Mesendoderm (in vitro differentiated cells): ENCODE results near the gene ATAD1.
"Not testable (repeated sequence)": the region's sequence is repeated elsewhere in the genome, so short reads cannot be mapped to it uniquely, and the experiment has no call there.

Experiments
- DNase-seq: peaks from one replicate; pipeline ENCODE4 v3.0.0; 2013
- H2AK5ac ChIP-seq: 2 replicates; pipeline ENCODE4 v1.6.1; 2013; ENCODE audit warnings: low read length, inconsistent platforms
- H2BK120ac ChIP-seq: 2 replicates; pipeline ENCODE4 v1.6.1; 2013; ENCODE audit warnings: low read depth, mild to moderate bottlenecking, low read length, moderate library complexity, mixed read lengths
- H2BK15ac ChIP-seq: replicated peaks from 2 replicates; pipeline ENCODE4 v1.6.1; 2013; ENCODE audit warnings: low read depth, mild to moderate bottlenecking, moderate library complexity
- H2BK5ac ChIP-seq: 2 replicates; pipeline ENCODE4 v1.6.1; 2013; ENCODE audit warnings: low read length, inconsistent platforms
- H3K18ac ChIP-seq: 2 replicates; pipeline ENCODE4 v1.6.1; 2013; ENCODE audit warnings: mild to moderate bottlenecking, low read length, mixed read lengths
- H3K23ac ChIP-seq: one replicate; pipeline ENCODE4 v1.6.1; 2013; ENCODE audit warnings: low read length
- H3K27ac ChIP-seq: 2 replicates; pipeline ENCODE4 v1.5.1; 2013; ENCODE audit warnings: low read depth, mild to moderate bottlenecking, inconsistent platforms, low read length, moderate library complexity
- H3K27me3 ChIP-seq: 2 replicates; pipeline ENCODE4 v1.6.1; 2013; ENCODE audit warnings: low read length, control low read depth, mild to moderate bottlenecking, inconsistent platforms; ENCODE audit not compliant: insufficient read depth, poor library complexity
- H3K36me3 ChIP-seq: 2 replicates; pipeline ENCODE4 v1.6.1; 2013; ENCODE audit warnings: low read length, inconsistent platforms; ENCODE audit not compliant: control insufficient read depth, insufficient read depth
- H3K4ac ChIP-seq: one replicate; pipeline ENCODE4 v1.6.1; 2013; ENCODE audit warnings: low read depth, mild to moderate bottlenecking, low read length, moderate library complexity
- H3K4me1 ChIP-seq: 2 replicates; pipeline ENCODE4 v1.6.1; 2013; ENCODE audit warnings: low read depth, low read length, inconsistent platforms; ENCODE audit not compliant: control insufficient read depth
- H3K4me2 ChIP-seq: 2 replicates; pipeline ENCODE4 v1.6.1; 2013; ENCODE audit warnings: low read length
- H3K4me3 ChIP-seq: 2 replicates; pipeline ENCODE4 v1.5.1; 2013; ENCODE audit warnings: mild to moderate bottlenecking, low read length
- H3K56ac ChIP-seq: one replicate; pipeline ENCODE4 v1.6.1; 2013; ENCODE audit warnings: low read length
- H3K79me1 ChIP-seq: 2 replicates; pipeline ENCODE4 v1.6.1; 2013; ENCODE audit warnings: low read length, inconsistent platforms
- H3K79me2 ChIP-seq: 2 replicates; pipeline ENCODE4 v1.6.1; 2013; ENCODE audit warnings: mild to moderate bottlenecking, low read length; ENCODE audit not compliant: control insufficient read depth, insufficient read depth
- H3K9ac ChIP-seq: 2 replicates; pipeline ENCODE4 v1.6.1; 2013; ENCODE audit warnings: low read length, inconsistent platforms
- H4K5ac ChIP-seq: one replicate; pipeline ENCODE4 v1.6.1; 2013; ENCODE audit warnings: low read length
- H4K8ac ChIP-seq: one replicate; pipeline ENCODE4 v1.6.1; 2013; ENCODE audit warnings: low read depth, mild to moderate bottlenecking, control low read depth, low read length, moderate library complexity
- WGBS: extraction: QIAGEN DNeasy Blood & Tissue Kit; methylation state at CpG from one replicate; pipeline ENCODE4 v1.1.7; 2013; ENCODE audit warnings: low lambda C conversion rate, missing lambda C conversion rate; ENCODE audit not compliant: insufficient coverage; ENCODE audit errors: extremely low coverage; 5-methylcytosine and 5-hydroxymethylcytosine counted together

ATAD1 gene

DNA sequence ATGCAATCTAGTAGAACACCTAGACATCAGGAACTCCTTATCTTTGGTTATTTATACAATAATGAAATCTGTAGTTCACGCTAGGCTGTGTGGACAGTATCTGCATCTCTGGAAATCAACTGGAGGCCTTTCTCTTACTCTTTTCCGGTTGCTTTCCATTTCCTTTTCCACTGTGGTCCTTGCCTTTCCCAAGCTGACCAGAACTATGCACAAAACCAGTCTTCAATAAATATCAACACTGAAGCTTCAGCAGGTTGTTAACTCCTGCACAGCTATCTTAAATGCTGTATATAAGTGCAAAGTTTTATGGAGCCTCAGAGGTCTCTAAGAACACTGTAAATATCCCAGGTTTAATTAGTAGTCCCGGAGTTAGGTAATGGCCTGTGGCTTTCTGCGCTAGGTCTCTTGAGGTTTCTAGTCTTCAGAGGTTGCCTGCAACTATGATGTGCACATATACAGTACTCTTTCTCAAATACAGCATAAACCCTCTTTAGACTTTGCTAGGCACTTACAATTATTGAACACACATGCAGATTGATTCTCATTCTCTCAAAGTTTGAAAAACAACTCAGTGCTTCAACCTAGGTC lies 42.9 kb upstream of the ATAD1 start:
- H2BK120ac ChIP-seq = no peak overlapping the region

DNA sequence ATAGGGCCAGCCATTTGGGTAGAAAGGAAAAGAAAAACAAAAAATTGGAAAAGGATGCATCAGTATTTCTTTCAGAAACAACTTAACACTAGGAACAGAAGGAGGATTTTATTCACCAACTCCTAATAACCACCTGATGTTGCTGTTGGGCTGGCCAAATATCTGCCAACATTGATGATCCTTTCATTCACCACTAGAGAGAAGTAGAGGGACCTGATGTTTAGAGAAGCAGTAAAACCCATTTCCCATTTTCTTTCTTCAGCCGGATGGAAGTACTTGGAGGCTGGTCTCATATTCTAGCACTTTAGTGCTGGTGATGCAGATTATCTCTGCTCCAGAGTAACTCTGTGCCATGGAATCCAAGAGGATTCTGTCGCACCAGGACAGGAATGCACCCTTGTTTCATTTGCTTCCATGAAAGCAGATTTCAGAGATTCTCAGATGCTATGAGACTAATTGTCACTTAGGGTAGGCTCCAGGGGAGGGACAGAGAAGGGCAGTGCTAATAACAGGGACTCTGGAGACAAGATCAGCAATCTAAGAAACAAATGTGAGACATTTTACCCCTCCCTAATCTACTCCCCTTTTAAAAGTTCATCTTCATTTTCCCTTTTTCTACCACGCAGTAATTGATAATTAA lies 42.2 kb upstream of the ATAD1 start:
- no peak overlapping the region for H2BK120ac ChIP-seq
- no peak overlapping the region for H4K5ac ChIP-seq
- no peak overlapping the region for H2BK5ac ChIP-seq
- no peak overlapping the region for H3K4ac ChIP-seq
- H3K56ac ChIP-seq = no peak overlapping the region
- no peak overlapping the region for H3K18ac ChIP-seq
- no peak overlapping the region for H3K27ac ChIP-seq
- no peak overlapping the region for H2BK15ac ChIP-seq
- no peak overlapping the region for H3K4me3 ChIP-seq
- no peak overlapping the region for H4K8ac ChIP-seq
- H3K36me3 ChIP-seq = no peaks in the 10 kb centered on the region
- WGBS = no CpG with 5 or more reads among the region's 3 CpGs
- peak; percentile 86 for DNase-seq
- no peak overlapping the region for H3K4me2 ChIP-seq
- H3K4me1 ChIP-seq = no peaks in the 10 kb centered on the region
- H3K27me3 ChIP-seq = no peaks in the 10 kb centered on the region
- peaks cover 10% of the 10 kb centered on the region for H3K79me2 ChIP-seq
- no peaks in the 10 kb centered on the region for H3K79me1 ChIP-seq
- H3K9ac ChIP-seq = no peak overlapping the region
- H2AK5ac ChIP-seq = no peak overlapping the region
- H3K23ac ChIP-seq = no peak overlapping the region

More for the DNA sequence above, 42.9 kb upstream of the ATAD1 start:
- WGBS = no CpG with 5 or more reads among the region's 4 CpGs
- Histone ChIP-seq H3K9ac (no peak overlapping the region), H3K4ac (no peak overlapping the region), H3K27me3 (no peaks in the 10 kb centered on the region), H4K5ac (no peak overlapping the region), H3K18ac (no peak overlapping the region), H2BK5ac (no peak overlapping the region), H3K4me1 (no peaks in the 10 kb centered on the region), H3K36me3 (no peaks in the 10 kb centered on the region), H3K79me1 (no peaks in the 10 kb centered on the region), H2BK15ac (no peak overlapping the region), H3K79me2 (peaks cover 17% of the 10 kb centered on the region), H3K27ac (no peak overlapping the region), H3K4me2 (no peak overlapping the region), H4K8ac (no peak overlapping the region), H3K23ac (no peak overlapping the region), H3K56ac (no peak overlapping the region), H3K4me3 (no peak overlapping the region), H2AK5ac (no peak overlapping the region)
- DNase-seq = no peak

DNA sequence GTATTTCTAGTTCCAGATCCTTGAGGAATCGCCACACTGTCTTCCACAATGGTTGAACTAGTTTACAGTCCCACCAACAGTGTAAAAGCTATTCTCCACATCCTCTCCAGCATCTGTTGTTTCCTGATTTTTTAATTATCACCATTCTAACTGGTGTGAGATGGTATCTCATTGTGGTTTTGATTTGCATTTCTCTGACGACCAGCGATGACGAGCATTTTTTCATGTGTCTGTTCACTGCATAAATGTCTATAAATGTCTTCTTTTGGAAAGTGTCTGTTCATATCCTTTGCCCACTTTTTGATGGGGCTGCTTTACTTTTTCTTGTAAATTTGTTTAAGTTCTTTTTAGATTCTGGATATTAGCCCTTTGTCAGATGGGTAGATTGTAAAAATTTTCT lies 37.6 kb upstream of the ATAD1 start:
- not testable (repeated sequence) for H4K8ac ChIP-seq, H3K9ac ChIP-seq, H2AK5ac ChIP-seq, H3K79me1 ChIP-seq, H3K79me2 ChIP-seq, H3K56ac ChIP-seq, H3K27ac ChIP-seq, H3K4ac ChIP-seq, H3K36me3 ChIP-seq, H3K4me2 ChIP-seq, H2BK5ac ChIP-seq, DNase-seq, H2BK120ac ChIP-seq, H3K4me1 ChIP-seq, H3K4me3 ChIP-seq, H2BK15ac ChIP-seq, H3K18ac ChIP-seq, H3K27me3 ChIP-seq, H3K23ac ChIP-seq, H4K5ac ChIP-seq
- no CpG with 5 or more reads among the region's 4 CpGs for WGBS

DNA sequence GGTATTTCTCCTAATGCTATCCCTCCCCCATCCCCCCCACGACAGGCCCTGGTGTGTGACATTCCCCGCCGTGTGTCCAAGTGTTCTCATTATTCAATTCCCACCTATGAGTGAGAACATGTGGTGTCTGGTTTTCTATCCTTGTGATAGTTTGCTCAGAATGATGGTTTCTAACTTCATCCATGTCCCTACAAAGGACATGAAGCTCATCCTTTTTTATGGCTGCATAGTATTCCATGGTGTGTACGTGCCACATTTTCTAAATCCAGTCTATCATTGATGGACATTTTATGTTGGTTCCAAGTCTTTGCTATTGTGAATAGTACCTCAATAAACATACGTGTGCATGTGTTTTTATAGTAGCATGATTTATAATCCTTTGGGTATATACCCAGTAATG lies 37.2 kb upstream of the ATAD1 start:
- not testable (repeated sequence) for H3K79me2 ChIP-seq, H3K56ac ChIP-seq, H3K23ac ChIP-seq, H3K18ac ChIP-seq, H3K79me1 ChIP-seq, H3K4me1 ChIP-seq, H4K8ac ChIP-seq, H3K4me2 ChIP-seq, DNase-seq, H3K9ac ChIP-seq, H3K4ac ChIP-seq, H2BK5ac ChIP-seq, H3K36me3 ChIP-seq, H3K27ac ChIP-seq, H2BK15ac ChIP-seq, H3K4me3 ChIP-seq, H4K5ac ChIP-seq, H2BK120ac ChIP-seq, H2AK5ac ChIP-seq, H3K27me3 ChIP-seq
- WGBS = no CpG with 5 or more reads among the region's 5 CpGs

DNA sequence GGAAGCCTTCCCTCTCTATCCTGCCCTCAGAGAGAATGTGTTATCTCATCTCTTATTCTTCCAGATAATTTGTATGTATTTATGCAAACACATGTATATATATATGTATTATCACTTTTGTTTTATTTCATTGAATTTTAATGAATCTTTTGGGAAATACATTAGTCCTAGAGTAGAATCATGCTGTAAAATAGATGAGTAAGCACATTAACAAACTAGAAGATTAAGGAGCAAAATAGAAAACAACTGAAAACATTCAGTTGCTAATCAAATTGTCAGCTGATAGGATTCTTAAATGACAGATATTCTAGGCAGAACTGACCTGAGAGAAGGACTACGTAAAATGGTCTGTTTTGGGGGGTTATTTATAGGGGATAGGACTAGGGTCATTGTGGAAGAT lies 34.1 kb upstream of the ATAD1 start:
- Histone ChIP-seq H3K79me2 (no peaks in the 10 kb centered on the region), H3K4ac (no peak overlapping the region), H3K56ac (no peak overlapping the region), H4K8ac (no peak overlapping the region), H3K27ac (no peak overlapping the region), H2BK5ac (no peak overlapping the region), H3K27me3 (no peaks in the 10 kb centered on the region), H3K9ac (no peak overlapping the region), H2AK5ac (no peak overlapping the region), H3K4me1 (no peaks in the 10 kb centered on the region), H3K36me3 (no peaks in the 10 kb centered on the region), H4K5ac (no peak overlapping the region), H3K18ac (no peak overlapping the region), H3K23ac (no peak overlapping the region), H3K79me1 (no peaks in the 10 kb centered on the region), H2BK120ac (no peak overlapping the region), H3K4me2 (no peak overlapping the region), H2BK15ac (no peak overlapping the region), H3K4me3 (no peak overlapping the region)
- WGBS = no CpG with 5 or more reads among the region's 1 CpG
- DNase-seq = no peak

DNA sequence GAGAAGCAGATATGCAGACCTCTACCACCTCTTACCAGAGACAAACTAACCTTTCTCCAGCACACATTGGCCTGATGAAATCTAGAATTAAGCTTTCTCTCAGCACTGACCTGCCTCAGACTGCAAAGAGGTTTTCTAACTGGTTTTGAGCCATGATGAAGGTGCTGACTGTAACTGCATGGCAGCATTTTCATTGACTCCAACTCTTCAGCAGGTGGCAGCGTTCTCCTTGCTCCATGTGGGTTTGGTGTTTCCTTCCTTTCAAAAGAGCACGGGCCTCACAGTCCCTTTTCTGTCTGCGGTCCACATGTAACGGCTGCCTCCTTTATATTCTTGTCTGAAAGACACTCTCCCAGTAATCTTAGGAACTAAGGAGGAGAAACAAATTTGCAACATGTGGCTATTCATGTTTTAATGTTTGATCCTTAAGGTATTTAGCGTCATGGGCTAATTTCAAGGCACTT lies 32.7 kb upstream of the ATAD1 start:
- Histone ChIP-seq H4K8ac (no peak overlapping the region), H3K4me2 (no peak overlapping the region), H2BK5ac (no peak overlapping the region), H2BK120ac (no peak overlapping the region), H3K27me3 (no peaks in the 10 kb centered on the region), H3K18ac (no peak overlapping the region), H3K23ac (no peak overlapping the region), H3K27ac (no peak overlapping the region), H3K4me3 (no peak overlapping the region), H2AK5ac (no peak overlapping the region), H2BK15ac (no peak overlapping the region), H3K79me2 (no peaks in the 10 kb centered on the region), H3K4me1 (no peaks in the 10 kb centered on the region), H3K36me3 (no peaks in the 10 kb centered on the region), H3K4ac (no peak overlapping the region), H4K5ac (no peak overlapping the region), H3K56ac (no peak overlapping the region), H3K79me1 (no peaks in the 10 kb centered on the region), H3K9ac (no peak overlapping the region)
- DNase-seq = peak; percentile 85
- WGBS = no CpG with 5 or more reads among the region's 5 CpGs
